ENCODE results near the gene MEI1. TPM values are rescaled to one million over a fixed set of nuclear protein-coding genes. Genes with fewer than 3 reads are reported as not detected.

MEI1 gene
- total RNA-seq, 2 donors from 2014 or later, result 7.4 TPM; not detected in 1

DNA sequence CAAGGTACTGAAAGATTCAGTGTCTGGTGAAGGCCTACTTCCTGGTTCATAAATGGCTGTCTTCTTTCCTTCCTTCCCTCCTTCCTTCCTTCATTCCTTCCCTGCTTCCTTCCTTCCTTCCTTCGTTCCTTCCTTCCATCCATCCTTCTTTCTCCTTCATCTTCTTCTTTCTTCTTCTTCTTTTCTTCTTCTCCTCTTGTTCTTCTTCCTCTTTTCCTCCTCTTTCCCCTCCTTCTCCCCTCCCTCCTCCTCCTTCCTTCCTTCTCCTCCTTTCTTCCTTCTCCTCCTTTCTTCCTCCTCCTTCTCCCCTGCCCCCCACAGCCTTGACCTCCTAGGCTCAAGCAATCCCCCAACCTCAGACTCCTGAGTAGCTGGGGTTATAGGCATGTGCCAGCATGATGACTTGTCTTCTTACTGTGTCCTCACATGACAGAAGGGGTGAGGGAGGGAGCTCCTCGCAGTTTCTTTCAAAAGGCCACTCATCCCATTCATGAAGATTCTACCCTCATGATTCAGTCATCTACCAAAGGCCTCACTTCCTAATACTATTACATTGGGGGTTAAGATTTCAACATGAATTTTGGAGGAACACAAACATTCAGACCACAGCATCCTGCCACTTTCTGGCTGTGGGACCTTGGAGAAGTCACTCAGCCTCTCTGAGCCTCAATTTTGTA, 78.6 kb downstream of the MEI1 start:
- intact Hi-C loops (cut with DNase I), result no loop called here
- Histone ChIP-seq H3K27ac (no peak overlapping the region), H3K27me3 (replicated peaks; ENCODE audit: insufficient read depth) (no peaks in the 10 kb centered on the region), H3K9me3 (no peaks in the 10 kb centered on the region), H3K4me1 (replicated peaks) (no peaks in the 10 kb centered on the region), H3K36me3 (no peaks in the 10 kb centered on the region), H3K4me3 (no peak overlapping the region)
- 84% methylated on average over 2 of the region's 2 CpGs for WGBS
- TF ChIP-seq CTCF (IDR thresholded peaks at IDR 0.05) (no peak), POLR2A (IDR thresholded peaks at IDR 0.05) (no peak), POLR2AphosphoS5 (IDR thresholded peaks at IDR 0.05) (no peak)
- DNase-seq (ENCODE audit: low spot score), result no peak

DNA sequence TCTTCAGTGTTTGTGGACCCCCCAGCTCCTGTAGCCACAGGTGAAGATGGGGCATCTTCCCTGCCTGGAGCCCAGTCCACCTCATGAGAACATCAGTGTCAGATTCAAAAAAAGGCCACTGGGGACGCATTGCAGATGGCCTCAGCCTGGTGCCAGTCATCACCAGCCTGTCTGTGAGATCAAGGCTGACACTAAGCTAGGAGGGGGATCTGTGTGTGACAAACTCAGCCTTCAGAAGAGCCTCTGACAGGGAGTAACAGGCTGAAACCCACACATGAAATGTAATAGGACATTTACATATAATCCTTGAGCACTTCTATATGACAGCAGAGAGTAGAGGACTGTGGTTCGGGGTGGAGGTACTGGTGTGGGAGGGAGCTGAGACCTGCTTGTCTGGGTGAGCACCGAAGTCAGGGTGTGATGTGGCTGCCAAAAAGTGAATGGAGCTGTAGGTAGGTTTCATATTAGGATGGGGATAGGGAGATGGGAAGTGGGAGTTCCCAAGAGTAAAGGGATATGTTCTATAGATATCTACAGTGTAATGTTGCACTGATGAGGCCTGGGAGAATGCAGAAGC, 80.7 kb downstream of the MEI1 start:
- no peaks in the 10 kb centered on the region for H3K9me3 ChIP-seq
- H3K27ac ChIP-seq, result no peak overlapping the region
- no peaks in the 10 kb centered on the region for H3K27me3 ChIP-seq (replicated peaks; ENCODE audit: insufficient read depth)
- TF ChIP-seq CTCF (IDR thresholded peaks at IDR 0.05) (no peak), POLR2AphosphoS5 (IDR thresholded peaks at IDR 0.05) (no peak), POLR2A (IDR thresholded peaks at IDR 0.05) (no peak)
- no peaks in the 10 kb centered on the region for H3K4me1 ChIP-seq (replicated peaks)
- H3K4me3 ChIP-seq, result no peak overlapping the region
- no peaks in the 10 kb centered on the region for H3K36me3 ChIP-seq
- DNase-seq (ENCODE audit: low spot score), result no peak
- intact Hi-C loops (cut with DNase I), result no loop called here
- 53% methylated on average over 3 of the region's 3 CpGs for WGBS

DNA sequence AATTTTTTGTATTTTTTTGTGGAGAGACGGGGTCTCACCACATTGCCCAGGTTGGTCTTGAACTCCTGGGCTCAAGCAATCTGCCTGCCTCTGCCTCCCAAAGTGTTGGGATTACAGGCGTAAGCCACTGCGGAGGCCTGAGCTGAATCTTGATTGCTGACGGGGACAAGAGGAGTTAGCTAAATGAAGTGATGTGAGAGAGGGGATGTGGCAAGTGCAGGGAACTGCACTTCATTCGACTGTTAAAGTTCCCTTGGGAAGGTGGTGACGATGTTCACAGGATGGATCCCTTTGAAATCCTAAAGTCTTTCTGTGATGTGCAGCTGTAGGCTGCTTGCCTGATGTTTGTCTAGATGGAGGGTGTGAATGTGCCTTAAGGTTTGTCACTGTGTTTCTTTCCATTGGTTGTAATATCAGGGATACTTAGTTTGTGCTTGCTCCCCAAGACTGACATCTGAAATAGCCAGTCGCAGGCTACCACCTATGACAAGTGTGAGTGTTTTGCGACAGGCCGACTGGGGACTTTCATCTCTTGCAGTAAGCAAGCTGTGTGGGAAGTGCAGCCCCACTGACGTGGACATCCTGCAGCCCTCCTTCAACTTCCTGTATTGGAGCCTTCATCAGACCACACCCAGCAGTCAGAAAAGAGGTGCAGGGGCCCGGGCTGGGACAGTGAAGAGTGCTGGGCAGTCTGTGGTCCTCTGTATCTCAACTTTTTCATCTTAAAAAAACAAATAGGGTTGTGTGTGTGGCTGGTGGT, 81.6 kb downstream of the MEI1 start:
- WGBS, result 64% methylated on average over 11 of the region's 11 CpGs
- no peaks in the 10 kb centered on the region for H3K9me3 ChIP-seq
- DNase-seq (ENCODE audit: low spot score), result no peak
- TF ChIP-seq CTCF (IDR thresholded peaks at IDR 0.05) (no peak), POLR2A (IDR thresholded peaks at IDR 0.05) (no peak), POLR2AphosphoS5 (IDR thresholded peaks at IDR 0.05) (no peak)
- no peaks in the 10 kb centered on the region for H3K4me1 ChIP-seq (replicated peaks)
- intact Hi-C loops (cut with DNase I), result no loop called here
- H3K27ac ChIP-seq, result no peak overlapping the region
- no peaks in the 10 kb centered on the region for H3K36me3 ChIP-seq
- H3K4me3 ChIP-seq, result no peak overlapping the region
- no peaks in the 10 kb centered on the region for H3K27me3 ChIP-seq (replicated peaks; ENCODE audit: insufficient read depth)

- WGBS, result 62% methylated on average over 1 of the region's 1 CpG
- H3K9me3 ChIP-seq, result no peaks in the 10 kb centered on the region
- H3K4me3 ChIP-seq, result no peak overlapping the region
- DNase-seq (ENCODE audit: low spot score), result no peak
- H3K27me3 ChIP-seq (replicated peaks; ENCODE audit: insufficient read depth), result no peaks in the 10 kb centered on the region
- no peak overlapping the region for H3K27ac ChIP-seq
- TF ChIP-seq POLR2A (IDR thresholded peaks at IDR 0.05), result no peak
- no peak for TF ChIP-seq POLR2AphosphoS5 (IDR thresholded peaks at IDR 0.05)
- TF ChIP-seq CTCF (IDR thresholded peaks at IDR 0.05), result no peak
- no peaks in the 10 kb centered on the region for H3K4me1 ChIP-seq (replicated peaks)
- H3K36me3 ChIP-seq, result no peaks in the 10 kb centered on the region
- intact Hi-C loops (cut with DNase I), result no loop called here
Observed at GRCh38 chr22:41781507-41781906, 82.2 kb downstream of the MEI1 start.

Data from prostate gland (tissue), 2 donors.